CMK (cell line): ENCODE measurements around the gene FYN.

ENCODE experiments used
- DNase-seq: peaks from one replicate; pipeline ENCODE4 v3.0.0-alpha.2; 2010; ENCODE audit warnings: low read depth

Gene FYN

GRCh38 chr6:111806561-111807497, 66.4 kb downstream of the FYN start:
- no peak for DNase-seq

GRCh38 chr6:111806165-111806547, 67.1 kb downstream of the FYN start:
- DNase-seq, result no peak

- DNase-seq, result no peak
These were observed 67.6 kb downstream of the FYN start for GRCh38 chr6:111805511-111806164.

GRCh38 chr6:111804627-111805235, 68.5 kb downstream of the FYN start:
- peak; percentile 35 for DNase-seq

- no peak for DNase-seq
These were observed 69.4 kb downstream of the FYN start for GRCh38 chr6:111803804-111804203.

- no peak for DNase-seq
These were observed 69.9 kb downstream of the FYN start for GRCh38 chr6:111803371-111803770.

GRCh38 chr6:111802720-111803330, 70.4 kb downstream of the FYN start:
- DNase-seq, result no peak

- no peak for DNase-seq
These were observed 71.2 kb downstream of the FYN start for GRCh38 chr6:111802015-111802414.

GRCh38 chr6:111800821-111801220, 72.4 kb downstream of the FYN start:
- no peak for DNase-seq

- DNase-seq, result no peak
These were observed 72.9 kb downstream of the FYN start for GRCh38 chr6:111800259-111800765.

GRCh38 chr6:111799576-111800258, 73.5 kb downstream of the FYN start:
- DNase-seq, result no peak

- DNase-seq, result no peak
These were observed 74.9 kb downstream of the FYN start for GRCh38 chr6:111798281-111798725.

GRCh38 chr6:111796310-111796918, 76.8 kb downstream of the FYN start:
- DNase-seq, result no peak

GRCh38 chr6:111795558-111795957, 77.7 kb downstream of the FYN start:
- DNase-seq, result no peak

- no peak for DNase-seq
These were observed 78.4 kb downstream of the FYN start for GRCh38 chr6:111794727-111795452.

GRCh38 chr6:111794300-111794699, 79.0 kb downstream of the FYN start:
- DNase-seq, result no peak

- no peak for DNase-seq
These were observed 79.5 kb downstream of the FYN start for GRCh38 chr6:111793711-111794111.

- no peak for DNase-seq
These were observed 80.1 kb downstream of the FYN start for GRCh38 chr6:111792914-111793700.

- DNase-seq, result no peak
These were observed 81.0 kb downstream of the FYN start for GRCh38 chr6:111792241-111792640.

GRCh38 chr6:111791415-111791814, 81.8 kb downstream of the FYN start:
- no peak for DNase-seq
